HL-60 (cell line): ENCODE results near the gene MYOM1.

Source experiments
- CTCF ChIP-seq: IDR thresholded peaks from one replicate; pipeline ENCODE4 v1.5.1; 2011; ENCODE audit warnings: low read length, control low read depth, inconsistent platforms; ENCODE audit not compliant: insufficient read depth
- GABPA ChIP-seq: IDR thresholded peaks from 2 replicates; pipeline ENCODE4 v1.6.1; 2012; ENCODE audit warnings: low read depth
- POLR2AphosphoS5 ChIP-seq: IDR thresholded peaks from 2 replicates; pipeline ENCODE4 v1.6.1; 2012; ENCODE audit warnings: low read depth
- REST ChIP-seq: IDR thresholded peaks from 2 replicates; pipeline ENCODE4 v1.6.1; 2012; ENCODE audit warnings: low read depth; ENCODE audit not compliant: insufficient replicate concordance
- SPI1 ChIP-seq: IDR thresholded peaks from 2 replicates; pipeline ENCODE4 v1.6.1; 2012; ENCODE audit warnings: low read depth, mild to moderate bottlenecking, borderline replicate concordance

DNA sequence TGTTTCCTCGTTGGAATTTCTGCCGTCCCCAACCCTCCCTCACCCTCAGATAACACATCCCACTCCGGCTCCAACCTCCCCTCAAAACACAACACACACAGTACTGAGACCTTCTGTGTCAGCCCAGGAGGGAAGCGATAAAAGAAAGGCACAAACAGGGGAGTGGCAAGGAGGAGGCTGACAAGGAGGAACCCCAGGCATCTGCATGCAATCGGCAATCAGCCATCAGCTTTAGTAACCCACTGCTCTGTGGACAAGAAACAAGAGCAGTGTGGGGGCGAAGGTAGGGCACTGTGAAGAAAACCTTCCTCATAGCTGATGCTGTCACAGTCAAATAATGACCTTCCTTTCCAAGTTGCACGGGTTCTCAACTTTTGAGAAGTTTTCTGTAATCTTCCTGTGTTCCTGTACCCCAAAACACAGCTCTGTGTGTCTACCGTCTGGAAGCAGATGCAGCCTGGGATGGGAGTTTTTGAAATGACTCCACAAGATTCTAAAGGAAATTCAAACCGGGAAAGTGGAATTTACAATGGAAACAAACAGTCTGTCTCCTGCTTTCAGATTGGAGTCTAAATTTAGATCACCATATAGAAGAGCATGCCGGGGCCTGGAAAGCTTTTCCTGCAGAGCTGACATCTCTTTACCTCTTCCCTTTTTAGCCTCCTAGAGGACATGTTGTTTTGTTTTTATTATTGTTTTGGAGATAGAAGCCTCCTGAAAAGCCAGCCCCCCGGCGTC lies 190.4 kb downstream of the MYOM1 start:
- TF ChIP-seq CTCF (no peak), POLR2AphosphoS5 (no peak), REST (no peak), GABPA (no peak), SPI1 (no peak)
